Testis (tissue), 3 donors: ENCODE measurements around the gene MCF2L. TPM values are rescaled to one million over a fixed set of nuclear protein-coding genes. Genes with fewer than 3 reads are reported as not detected.

ENCODE experiments used
- DNase-seq: peaks from one replicate; pipeline ENCODE4 v3.0.0-alpha.2; 2019
- H3K27ac ChIP-seq, 2 donors: fragments of 200-600 bp; sonication (generic); one replicate each; pipeline ENCODE4 v1.5.1; 2019
- H3K27me3 ChIP-seq: fragments of 200-600 bp; sonication (generic); one replicate; pipeline ENCODE4 v1.5.1; 2019
- H3K36me3 ChIP-seq: fragments of 200-600 bp; sonication (generic); one replicate; pipeline ENCODE4 v1.5.1; 2017; ENCODE audit warnings: low read depth; ENCODE audit errors: missing control alignments
- H3K4me1 ChIP-seq: fragments of 200-600 bp; sonication (generic); one replicate; pipeline ENCODE4 v1.5.1; 2019
- H3K4me3 ChIP-seq, 2 donors: fragments of 200-600 bp; sonication (generic); one replicate each; pipeline ENCODE4 v1.5.1; 2017 to 2019
- H3K9me3 ChIP-seq: fragments of 200-600 bp; sonication (generic); one replicate; pipeline ENCODE4 v1.5.1; 2017
- CTCF ChIP-seq, 3 experiments: fragments of 450-650 bp in 2 of 3; fragments of 200-600 bp in 1 of 3; sonication (generic) in 1 of 3; IDR thresholded peaks; one replicate each; pipeline ENCODE4 v1.5.1; 2016 to 2019; ENCODE audit warnings: antibody characterized with exemption in 3 of 3, mild to moderate bottlenecking in 2 of 3, moderate library complexity in 1 of 3
- POLR2A ChIP-seq: fragments of 450-650 bp; IDR thresholded peaks from one replicate; pipeline ENCODE4 v1.6.1; 2017; ENCODE audit warnings: antibody characterized with exemption, mild to moderate bottlenecking, moderate library complexity
- WGBS, 2 donors: methylation state at CpG; one replicate each; pipeline ENCODE4 v1.1.5; 2018; 5-methylcytosine and 5-hydroxymethylcytosine counted together
- intact Hi-C: fragments of 100-400 bp; cut with DNase I; formaldehyde crosslinking; loops from one replicate; pipeline ENCODE4 v1.15.1; 2023; ENCODE audit warnings: low total_unique reads
- polyA plus RNA-seq: library from polyadenylated mRNA; stranded (reverse); fragments of 350-450 nt; fragmentation: Illumina TruSeq; extraction: RNeasy Lipid Tissue Mini Kit (QIAGEN cat#74804); gene quantifications from one replicate; pipeline ENCODE4 v1.2.3, GENCODE V29; 2014; ENCODE audit warnings: low read depth, low replicate concordance; ENCODE audit not compliant: insufficient read depth
- total RNA-seq, 2 donors: library from RNA; depleted of rRNA; stranded (reverse); fragments of >200 nt; gene quantifications; one replicate each; pipeline ENCODE4 v1.2.3, GENCODE V29; 2016

Gene MCF2L
- total and polyA plus RNA-seq, 3 donors from 2014 or later = 5.0 to 17.6 (median 14.6) TPM

GRCh38 chr13:112994084-112994780, 25.2 kb downstream of the MCF2L start:
- WGBS, 2 donors = 88 to 89% methylated on average over 44 to 45 of the region's 46 CpGs
- Histone ChIP-seq H3K9me3 (no peaks in the 10 kb centered on the region), H3K4me1 (peaks cover 12% of the 10 kb centered on the region), H3K36me3 (no peaks in the 10 kb centered on the region), H3K27ac (no peak overlapping the region), H3K4me3 (no peak overlapping the region), H3K27me3 (no peaks in the 10 kb centered on the region)
- TF ChIP-seq CTCF (IDR thresholded peaks at IDR 0.05) (no peak), POLR2A (no peak)
- DNase-seq = no peak
- intact Hi-C loops = no loop called here

GRCh38 chr13:112994781-112995355, 25.9 kb downstream of the MCF2L start:
- Histone ChIP-seq H3K9me3 (no peaks in the 10 kb centered on the region), H3K27ac (no peak overlapping the region), H3K27me3 (no peaks in the 10 kb centered on the region), H3K4me1 (peaks cover 12% of the 10 kb centered on the region), H3K36me3 (no peaks in the 10 kb centered on the region), H3K4me3 (no peak overlapping the region)
- TF ChIP-seq POLR2A = no peak
- no peak for TF ChIP-seq CTCF (IDR thresholded peaks at IDR 0.05)
- WGBS, 2 donors = 93 to 95% methylated on average over 29 to 34 of the region's 34 CpGs
- no peak for DNase-seq
- intact Hi-C loops = no loop called here

- TF ChIP-seq POLR2A (no peak), CTCF (IDR thresholded peaks at IDR 0.05) (no peak)
- Histone ChIP-seq H3K36me3 (no peaks in the 10 kb centered on the region), H3K27me3 (no peaks in the 10 kb centered on the region), H3K4me3 (no peak overlapping the region), H3K9me3 (no peaks in the 10 kb centered on the region), H3K27ac (no peak overlapping the region), H3K4me1 (peaks cover 12% of the 10 kb centered on the region)
- DNase-seq = no peak
- intact Hi-C loops = no loop called here
- WGBS, 2 donors = 86 to 90% methylated on average over 27 of the region's 27 CpGs
These were observed 26.6 kb downstream of the MCF2L start for GRCh38 chr13:112995395-112996191.

DNA sequence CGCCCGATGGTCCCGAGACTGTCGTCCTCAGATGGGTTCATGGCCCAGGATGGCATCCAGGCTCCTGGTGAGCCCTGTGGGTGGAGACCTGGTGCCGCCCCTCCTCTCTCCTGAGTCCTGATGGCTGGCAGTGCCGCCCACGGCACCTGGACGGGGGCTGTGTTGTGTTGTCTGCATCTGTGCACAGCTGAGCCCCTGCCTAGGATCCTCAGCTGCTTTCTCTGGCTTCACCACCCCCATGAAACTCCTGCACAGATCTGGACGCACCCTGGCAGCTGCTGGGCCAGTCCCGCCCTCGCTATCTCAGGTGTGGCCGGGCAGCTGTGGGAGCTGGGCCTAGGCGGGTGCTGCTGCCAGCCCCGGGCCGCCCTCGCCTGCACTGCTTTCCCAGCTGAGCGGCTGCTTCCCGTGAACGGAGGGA, 27.7 kb downstream of the MCF2L start:
- Histone ChIP-seq H3K4me3 (no peak overlapping the region), H3K36me3 (no peaks in the 10 kb centered on the region), H3K9me3 (no peaks in the 10 kb centered on the region), H3K27me3 (no peaks in the 10 kb centered on the region), H3K4me1 (peaks cover 19% of the 10 kb centered on the region), H3K27ac (no peak overlapping the region)
- no peak for DNase-seq
- intact Hi-C loops = no loop called here
- 93 to 100% methylated on average over 3 to 19 of the region's 19 CpGs for WGBS, 2 donors
- no peak for TF ChIP-seq POLR2A
